IPS-18c (cell line): ENCODE data around the gene MPL.
"Not testable (repeated sequence)": the region's sequence is repeated elsewhere in the genome, so short reads cannot be mapped to it uniquely, and the experiment has no call there.

Experiments
- H3K4me3 ChIP-seq: 2 replicates; pipeline ENCODE4 v1.7.0; 2013; ENCODE audit warnings: low read depth, mild to moderate bottlenecking, low read length, moderate library complexity; ENCODE audit not compliant: insufficient read depth
- H3K9me3 ChIP-seq: one replicate; pipeline ENCODE4 v1.6.1; 2013; ENCODE audit warnings: mild to moderate bottlenecking, low read length, moderate library complexity; ENCODE audit not compliant: control insufficient read depth, insufficient read depth

MPL gene

GRCh38 chr1:43360616-43361015 lies 23.0 kb downstream of the MPL start:
- peak overlapping the region; percentile 66 for H3K4me3 ChIP-seq
- no peaks in the 10 kb centered on the region for H3K9me3 ChIP-seq

DNA sequence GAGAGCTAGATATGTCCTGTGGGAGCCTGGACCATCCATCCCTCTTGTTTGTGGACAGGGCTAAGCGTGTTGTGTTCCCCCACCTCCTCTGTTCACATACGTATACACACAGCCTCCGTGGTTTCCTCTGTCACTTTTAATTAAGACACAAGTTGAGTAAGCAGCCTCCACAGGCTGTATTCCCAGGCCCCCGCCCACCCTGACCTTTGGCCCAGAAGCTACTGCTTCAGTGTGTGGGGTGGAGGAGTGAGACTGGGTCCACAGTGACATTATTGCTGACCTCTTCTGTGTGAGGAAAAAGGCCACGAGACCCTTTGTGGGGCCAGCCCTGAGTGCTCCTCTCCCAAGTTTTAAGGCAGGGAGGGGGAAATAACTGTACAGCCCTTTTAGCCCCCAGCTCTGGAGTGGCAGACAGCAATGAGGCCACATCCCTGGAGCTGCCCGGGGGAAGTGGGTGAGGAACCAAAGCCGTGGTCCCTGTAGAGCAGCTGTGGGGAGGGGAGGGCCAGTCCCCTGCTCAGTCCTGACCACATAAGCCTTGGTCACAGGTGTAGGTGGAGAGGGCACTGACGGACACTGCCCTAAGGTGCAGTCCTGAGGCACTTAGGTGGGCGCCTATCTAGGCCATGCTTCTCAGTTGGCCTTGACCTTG lies 25.8 kb downstream of the MPL start:
- H3K9me3 ChIP-seq: no peaks in the 10 kb centered on the region
- no peak overlapping the region for H3K4me3 ChIP-seq

DNA sequence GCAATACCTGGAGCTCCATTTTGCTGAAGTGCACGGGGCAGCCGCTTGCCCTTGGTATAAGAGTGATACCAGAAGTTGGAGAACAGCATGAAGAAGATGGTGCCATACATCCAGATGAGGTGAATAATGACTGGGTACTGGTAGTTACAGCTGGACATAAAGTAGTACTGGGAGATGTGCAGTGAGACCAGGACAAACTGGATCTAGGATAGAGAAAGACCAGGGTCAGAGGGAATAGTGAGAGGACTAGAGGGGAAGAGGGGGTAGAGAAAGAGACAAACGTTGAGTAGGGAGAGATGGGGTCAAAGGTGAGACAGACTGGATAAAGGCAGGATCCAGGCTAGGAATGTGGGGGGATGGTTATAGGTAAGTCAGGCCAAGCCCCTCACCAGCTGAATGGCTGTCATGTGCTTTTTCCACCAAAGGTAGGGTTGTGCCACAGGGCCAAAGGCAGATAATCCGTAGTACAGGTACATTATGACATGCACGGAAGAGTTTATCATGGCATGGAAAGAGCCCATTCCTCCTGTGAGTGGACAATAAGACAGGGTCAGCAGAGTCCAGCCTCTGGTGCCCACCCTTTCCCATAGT lies 26.4 kb downstream of the MPL start:
- Histone ChIP-seq H3K4me3 (no peak overlapping the region), H3K9me3 (no peaks in the 10 kb centered on the region)

GRCh38 chr1:43365678-43366077 lies 28.1 kb downstream of the MPL start:
- Histone ChIP-seq H3K4me3 (peak overlapping the region; percentile 11), H3K9me3 (no peaks in the 10 kb centered on the region)

DNA sequence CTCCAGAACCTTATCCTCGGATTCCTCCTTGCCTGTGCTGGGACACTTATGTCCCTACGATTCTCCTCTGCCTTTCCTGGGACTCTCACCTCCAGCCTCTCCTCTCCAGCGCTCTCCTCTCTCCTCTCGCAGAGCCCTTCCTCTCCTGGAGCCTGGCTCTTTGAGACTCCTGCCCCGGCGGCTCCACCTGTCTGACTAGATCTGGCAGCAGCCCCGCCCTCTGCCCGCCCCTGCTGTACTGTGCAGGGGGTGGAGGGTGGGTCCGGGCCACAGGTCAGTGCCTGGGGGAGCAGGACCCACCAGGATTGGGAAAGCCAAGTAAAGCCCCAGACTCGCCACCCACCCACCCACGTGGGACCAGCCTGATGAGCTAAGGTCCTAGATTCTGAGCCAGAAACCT lies 28.6 kb downstream of the MPL start:
- H3K9me3 ChIP-seq: no peaks in the 10 kb centered on the region

DNA sequence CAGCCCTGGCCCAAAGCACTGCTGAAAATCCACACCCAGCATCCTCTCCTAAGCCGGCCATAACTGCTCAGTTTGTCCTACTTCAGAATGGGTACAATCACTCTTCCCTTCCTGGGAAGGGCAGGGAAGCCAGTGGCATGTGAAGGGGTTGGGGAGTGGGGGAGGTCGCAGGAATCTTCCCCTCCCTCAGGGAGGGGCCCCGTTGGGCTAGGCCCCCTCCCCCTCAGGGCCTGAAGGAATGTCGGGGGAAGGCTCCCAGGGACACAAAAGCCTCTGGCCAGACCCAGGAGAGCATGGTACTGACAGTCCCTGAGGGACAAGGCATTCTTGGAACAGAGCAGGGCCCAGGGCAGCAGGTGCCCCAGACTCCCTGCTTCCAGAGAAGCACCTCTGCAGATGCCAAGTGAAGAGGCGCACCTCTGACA lies 29.0 kb downstream of the MPL start:
- no peaks in the 10 kb centered on the region for H3K9me3 ChIP-seq
- peak overlapping the region; percentile 81 for H3K4me3 ChIP-seq

More for the DNA sequence above, 28.6 kb downstream of the MPL start:
- peak overlapping the region; percentile 81 for H3K4me3 ChIP-seq

GRCh38 chr1:43367026-43367903 lies 29.6 kb downstream of the MPL start:
- Histone ChIP-seq H3K9me3 (no peaks in the 10 kb centered on the region), H3K4me3 (peak overlapping the region; percentile 81)

- no peaks in the 10 kb centered on the region for H3K9me3 ChIP-seq
- peak within 1 kb of the TSS; percentile 81 for H3K4me3 ChIP-seq
These were observed 30.5 kb downstream of the MPL start, which contains the start of gene ELOVL1 for GRCh38 chr1:43367904-43368645. ELOVL1 (minus strand) TSS chr1:43368011; CDS start chr1:43365609, 2,402 bp downstream.

GRCh38 chr1:43368646-43369020 lies 31.0 kb downstream of the MPL start:
- Histone ChIP-seq H3K4me3 (peak overlapping the region; percentile 58; the same call in 1 of the 2 replicates), H3K9me3 (no peaks in the 10 kb centered on the region)

GRCh38 chr1:43369779-43370178 lies 32.2 kb downstream of the MPL start:
- H3K4me3 ChIP-seq, H3K9me3 ChIP-seq: not testable (repeated sequence)

- H3K4me3 ChIP-seq: no peak overlapping the region
These were observed 32.9 kb downstream of the MPL start for GRCh38 chr1:43370564-43370963.

DNA sequence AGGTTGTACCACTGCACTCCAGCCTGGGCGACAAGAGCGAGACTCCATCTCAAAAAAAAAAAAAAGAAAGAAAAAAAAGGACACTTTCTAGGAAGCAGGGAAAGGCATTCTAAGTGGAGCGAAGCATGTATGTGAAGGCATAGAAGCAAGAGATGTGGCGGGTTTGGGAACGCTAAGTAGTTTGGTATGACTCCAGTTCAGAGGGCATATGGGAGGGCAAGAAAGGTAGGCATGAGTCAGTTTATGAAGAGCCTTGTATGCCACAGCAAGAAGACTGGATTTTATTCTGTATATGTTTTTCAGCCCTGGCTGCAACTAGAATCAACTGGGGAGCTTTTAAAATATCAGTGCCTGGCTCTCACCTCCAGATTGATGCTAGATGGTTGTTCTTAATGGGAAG lies 34.6 kb downstream of the MPL start:
- Histone ChIP-seq H3K9me3 (no peaks in the 10 kb centered on the region), H3K4me3 (no peak overlapping the region)

More at GRCh38 chr1:43370564-43370963, 32.9 kb downstream of the MPL start:
- no peaks in the 10 kb centered on the region for H3K9me3 ChIP-seq

- H3K4me3 ChIP-seq: no peak overlapping the region
- H3K9me3 ChIP-seq: no peaks in the 10 kb centered on the region
These were observed 35.7 kb downstream of the MPL start for GRCh38 chr1:43373066-43373940.

DNA sequence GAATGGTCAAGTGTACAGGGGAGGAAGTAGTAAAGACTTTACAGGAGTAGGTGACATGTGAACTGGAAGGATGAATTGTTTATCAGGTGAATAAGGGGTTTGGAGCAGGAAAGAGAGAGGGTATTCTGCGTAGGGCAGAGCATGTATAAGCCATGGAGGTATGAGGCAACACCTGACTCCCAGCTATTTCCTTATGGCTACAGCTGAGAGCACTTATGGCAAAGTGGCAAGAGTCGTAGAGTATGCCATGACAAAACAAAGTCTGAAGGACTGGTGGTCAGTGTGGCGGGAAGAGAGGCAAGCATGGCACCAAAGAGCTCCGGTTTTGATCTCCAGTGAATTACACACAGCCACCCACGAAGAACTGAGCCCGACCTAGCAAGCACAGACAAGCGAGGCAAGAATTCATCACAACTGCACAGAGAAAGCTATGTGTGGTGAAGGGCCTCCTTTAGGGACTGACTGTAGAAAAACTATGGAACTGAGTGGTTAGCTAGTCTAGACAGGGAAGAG lies 39.2 kb downstream of the MPL start:
- peaks cover 2% of the 10 kb centered on the region for H3K9me3 ChIP-seq
- no peak overlapping the region for H3K4me3 ChIP-seq

DNA sequence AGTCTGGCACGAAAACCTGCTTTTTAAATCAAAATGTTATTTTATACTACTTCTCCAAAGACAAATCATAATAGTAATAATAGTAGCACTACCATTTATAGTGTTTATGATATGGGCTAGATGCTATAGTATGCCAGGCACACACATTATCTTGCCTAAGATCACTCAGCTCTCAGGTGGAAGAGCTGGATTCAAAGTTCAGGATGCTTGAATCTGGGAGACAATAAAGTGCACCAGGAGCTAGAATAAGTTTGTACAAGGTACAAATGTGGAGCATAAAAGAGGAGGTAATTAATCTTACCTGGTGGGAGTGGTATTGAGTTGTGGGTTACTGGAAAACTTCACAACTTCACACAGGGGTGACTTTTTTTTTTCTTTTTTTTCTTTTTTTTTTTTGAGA lies 40.2 kb downstream of the MPL start:
- Histone ChIP-seq H3K4me3 (no peak overlapping the region), H3K9me3 (peaks cover 2% of the 10 kb centered on the region)

- Histone ChIP-seq H3K9me3 (peaks cover 2% of the 10 kb centered on the region), H3K4me3 (no peak overlapping the region)
These were observed 41.9 kb downstream of the MPL start for GRCh38 chr1:43379476-43379875.
